GM21717 (cell line): ENCODE results near the gene OXCT2.

Experiments used
- ATAC-seq: cut with Tn5 transposase; IDR thresholded peaks from one replicate; pipeline ENCODE4 v1.9.1; 2021; ENCODE audit warnings: mild to moderate bottlenecking, moderate library complexity; ENCODE audit not compliant: unreplicated experiment

The OXCT2 gene

GRCh38 chr1:39737546-39738169 lies 33.5 kb downstream of the OXCT2 start:
- no peak for ATAC-seq

GRCh38 chr1:39735731-39736130 lies 35.4 kb downstream of the OXCT2 start:
- ATAC-seq = no peak

GRCh38 chr1:39733161-39733560 lies 38.0 kb downstream of the OXCT2 start:
- no peak for ATAC-seq

GRCh38 chr1:39732730-39733129 lies 38.4 kb downstream of the OXCT2 start:
- no peak for ATAC-seq

DNA sequence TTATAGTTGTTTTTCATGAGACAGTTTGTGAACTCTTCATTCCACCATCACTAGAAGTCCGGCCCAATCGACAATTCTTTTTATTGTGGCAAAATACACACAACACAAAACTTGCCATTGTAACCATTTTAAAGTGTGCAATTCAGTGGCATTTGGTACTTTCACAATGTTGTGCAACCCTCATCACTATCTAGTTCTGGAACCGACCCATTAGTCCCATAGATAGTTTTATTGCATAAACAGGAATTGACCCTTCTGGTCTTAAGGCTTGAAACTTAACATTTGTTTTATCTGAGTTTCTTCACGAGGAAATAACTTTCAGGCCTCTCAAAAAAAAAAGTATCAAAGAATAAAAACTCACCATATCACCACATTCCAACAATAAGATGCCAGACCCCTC lies 41.3 kb downstream of the OXCT2 start:
- ATAC-seq = no peak

GRCh38 chr1:39729030-39729429 lies 42.1 kb downstream of the OXCT2 start:
- ATAC-seq = no peak

- no peak for ATAC-seq
Measured at GRCh38 chr1:39727932-39728317, 43.2 kb downstream of the OXCT2 start.

- no peak for ATAC-seq
Measured at GRCh38 chr1:39727221-39727931, 43.8 kb downstream of the OXCT2 start.

DNA sequence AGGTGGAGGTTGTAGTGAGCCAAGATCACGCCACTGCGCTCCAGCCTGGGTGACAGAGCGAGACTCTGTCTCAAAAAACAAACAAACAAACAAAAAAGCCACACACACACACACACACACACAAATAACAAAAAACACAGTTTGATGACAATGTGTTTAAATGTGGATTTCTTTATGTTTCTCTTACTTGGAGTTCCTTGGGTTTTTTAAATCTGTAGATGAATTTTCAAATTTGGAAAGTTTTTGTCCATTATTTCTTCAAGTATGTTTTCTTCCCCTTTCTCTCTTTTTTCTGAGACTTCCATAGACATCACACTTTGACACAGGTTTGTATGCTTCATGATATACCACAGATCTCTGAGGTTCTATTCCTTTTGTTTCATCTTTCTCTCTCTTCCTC lies 44.5 kb downstream of the OXCT2 start:
- ATAC-seq = no peak

- ATAC-seq = no peak
Measured at GRCh38 chr1:39722495-39722894, 48.7 kb downstream of the OXCT2 start.

DNA sequence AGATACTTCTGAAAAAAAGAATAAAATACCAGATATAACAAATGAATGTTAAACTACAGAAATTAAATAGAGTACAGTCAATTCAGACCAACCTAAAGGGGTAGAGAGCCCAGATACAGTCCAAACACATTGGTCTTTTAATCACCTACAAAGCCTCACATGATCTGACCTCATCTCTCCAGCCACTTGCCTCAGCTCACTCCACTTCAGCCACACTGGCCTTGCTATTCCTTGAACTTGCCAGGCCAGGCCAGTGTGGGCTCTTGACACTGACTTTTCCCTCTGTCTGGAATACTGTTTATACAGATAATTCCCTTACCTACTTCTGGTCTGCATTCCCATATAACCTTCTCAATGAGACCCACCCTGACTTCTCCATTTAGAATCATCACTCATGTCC lies 49.5 kb downstream of the OXCT2 start:
- no peak for ATAC-seq

DNA sequence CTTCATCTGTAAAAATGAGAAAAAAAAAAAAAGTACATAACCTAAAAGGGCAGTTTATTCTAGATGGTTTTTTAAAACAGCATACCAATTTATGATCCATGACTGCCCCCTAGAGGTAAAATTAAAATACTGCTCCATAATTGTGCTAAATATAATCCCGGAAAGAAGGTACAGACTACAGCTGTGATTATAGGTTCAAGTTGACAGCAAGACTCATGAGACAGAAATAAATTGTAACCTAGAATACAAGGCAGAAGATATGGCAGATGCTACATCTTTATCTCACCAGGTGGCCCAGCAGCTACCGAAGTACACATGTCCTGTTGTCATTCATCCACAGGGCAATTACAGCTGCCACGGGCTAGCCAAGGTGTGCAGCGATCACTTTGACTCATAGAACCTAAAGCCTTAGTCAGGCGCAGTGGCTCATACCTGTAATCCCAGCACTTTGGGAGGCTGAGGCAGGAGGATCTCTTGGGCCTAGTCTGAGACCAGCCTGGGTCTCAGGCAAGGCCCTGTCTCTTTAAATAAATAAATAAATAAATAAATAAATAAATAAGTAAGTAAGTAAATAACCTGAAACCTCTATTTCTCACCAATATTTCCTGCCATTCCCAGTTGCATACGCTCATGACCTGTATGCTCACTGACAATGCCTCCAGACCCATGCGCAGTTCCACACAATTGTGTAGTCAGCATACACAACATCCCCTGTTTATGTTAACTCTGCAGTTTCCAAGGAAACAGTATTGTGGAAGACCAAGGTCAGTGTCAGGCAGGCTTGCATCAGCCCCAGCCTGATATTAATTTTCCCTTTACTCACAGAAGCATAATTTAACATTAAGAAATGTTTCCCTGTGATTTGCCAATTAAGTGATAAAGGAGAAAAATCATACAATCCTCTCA lies 50.8 kb downstream of the OXCT2 start:
- no peak for ATAC-seq
